ENCODE measurements around the gene SLCO2A1.

Gene SLCO2A1

DNA sequence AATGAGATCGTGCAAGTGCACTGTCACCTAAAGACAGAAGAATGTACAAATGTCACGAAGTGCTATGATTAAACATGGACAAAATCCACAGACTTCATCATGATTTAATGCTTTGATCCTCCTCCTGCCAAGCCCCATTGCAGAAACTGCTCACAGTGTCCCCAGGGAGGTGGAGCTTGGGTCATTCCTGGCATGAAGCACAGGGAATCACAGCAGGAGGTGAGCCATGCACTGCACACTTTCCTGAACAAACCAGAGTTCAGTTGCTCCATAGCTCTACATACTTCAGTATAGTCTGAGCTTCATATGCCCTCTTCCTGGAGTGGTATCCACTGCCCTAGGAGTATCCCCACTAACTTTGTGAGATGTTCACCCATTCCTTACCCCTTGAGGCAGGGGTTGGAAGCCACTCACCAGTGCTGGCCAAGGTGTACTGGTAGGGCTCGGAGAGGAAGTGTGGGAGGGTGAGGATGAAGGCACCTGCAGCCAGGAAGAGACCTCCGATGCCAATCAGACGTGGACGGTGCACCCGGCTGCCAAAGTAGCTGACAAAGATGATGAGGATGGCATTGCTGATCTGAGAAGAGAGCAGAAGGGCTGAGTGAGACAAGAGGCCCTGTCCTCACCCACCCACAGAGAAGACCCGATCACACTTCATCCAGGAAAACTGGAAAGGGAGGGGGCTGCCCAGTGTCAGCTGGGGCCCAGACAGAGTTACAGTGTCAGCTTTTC is 56.3 kb downstream of the SLCO2A1 start:
- no peak overlapping the region for H3K4me3 ChIP-seq (replicated peaks; ENCODE audit: low read depth, low read length)
- TF ChIP-seq, protein P1, sequence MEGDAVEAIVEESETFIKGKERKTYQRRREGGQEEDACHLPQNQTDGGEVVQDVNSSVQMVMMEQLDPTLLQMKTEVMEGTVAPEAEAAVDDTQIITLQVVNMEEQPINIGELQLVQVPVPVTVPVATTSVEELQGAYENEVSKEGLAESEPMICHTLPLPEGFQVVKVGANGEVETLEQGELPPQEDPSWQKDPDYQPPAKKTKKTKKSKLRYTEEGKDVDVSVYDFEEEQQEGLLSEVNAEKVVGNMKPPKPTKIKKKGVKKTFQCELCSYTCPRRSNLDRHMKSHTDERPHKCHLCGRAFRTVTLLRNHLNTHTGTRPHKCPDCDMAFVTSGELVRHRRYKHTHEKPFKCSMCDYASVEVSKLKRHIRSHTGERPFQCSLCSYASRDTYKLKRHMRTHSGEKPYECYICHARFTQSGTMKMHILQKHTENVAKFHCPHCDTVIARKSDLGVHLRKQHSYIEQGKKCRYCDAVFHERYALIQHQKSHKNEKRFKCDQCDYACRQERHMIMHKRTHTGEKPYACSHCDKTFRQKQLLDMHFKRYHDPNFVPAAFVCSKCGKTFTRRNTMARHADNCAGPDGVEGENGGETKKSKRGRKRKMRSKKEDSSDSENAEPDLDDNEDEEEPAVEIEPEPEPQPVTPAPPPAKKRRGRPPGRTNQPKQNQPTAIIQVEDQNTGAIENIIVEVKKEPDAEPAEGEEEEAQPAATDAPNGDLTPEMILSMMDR (IDR thresholded peaks at IDR 0.05; ENCODE audit: low read length, missing control alignments) = no peak
- peak; percentile 13 for DNase-seq (ENCODE audit: low read depth)

DNA sequence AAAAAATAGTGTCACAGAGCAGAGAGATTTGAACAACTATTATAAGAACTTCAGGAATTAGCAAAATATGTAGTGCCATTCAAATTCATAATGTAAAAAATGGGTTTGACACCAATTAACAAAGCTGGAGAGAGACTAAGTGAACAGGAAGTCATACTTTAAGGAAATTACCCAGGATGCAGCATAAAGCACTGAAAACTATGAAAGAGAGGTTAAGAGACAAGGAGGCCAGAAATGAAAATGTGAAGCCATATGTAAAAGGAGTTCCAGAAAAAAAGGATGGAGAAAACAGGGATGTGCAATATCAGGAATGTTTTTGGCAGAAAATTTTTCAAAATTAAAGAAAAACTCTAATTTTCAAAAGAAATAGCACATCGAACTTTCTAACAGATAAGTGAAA is 57.6 kb downstream of the SLCO2A1 start:
- no peak for DNase-seq (ENCODE audit: low read depth)
- TF ChIP-seq, protein P1 (IDR thresholded peaks at IDR 0.05; ENCODE audit: low read length, missing control alignments) = no peak
- H3K4me3 ChIP-seq (replicated peaks; ENCODE audit: low read depth, low read length) = no peak overlapping the region

DNA sequence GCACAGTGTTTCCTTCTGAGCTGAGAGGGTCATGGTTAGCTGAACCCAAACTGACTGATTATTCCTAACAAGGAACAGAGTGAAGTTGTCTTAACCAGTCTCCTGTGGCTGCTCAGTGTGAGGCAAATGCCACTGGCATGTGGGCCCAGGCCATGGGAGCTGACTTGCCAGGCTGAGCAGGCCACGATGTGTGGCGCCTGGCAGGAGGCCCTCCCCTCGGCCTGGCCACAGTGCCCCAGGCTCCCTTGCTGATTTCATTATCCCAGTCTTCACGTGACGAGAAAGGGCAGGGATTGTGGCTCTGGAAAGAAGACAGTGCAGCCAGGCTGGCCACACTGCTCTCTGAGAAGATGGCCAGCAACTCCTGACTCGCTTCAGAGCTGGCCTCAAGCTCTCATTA is 58.8 kb downstream of the SLCO2A1 start:
- no peak overlapping the region for H3K4me3 ChIP-seq (replicated peaks; ENCODE audit: low read depth, low read length)
- DNase-seq (ENCODE audit: low read depth) = no peak
- TF ChIP-seq, protein P1 (IDR thresholded peaks at IDR 0.05; ENCODE audit: low read length, missing control alignments) = no peak

DNA sequence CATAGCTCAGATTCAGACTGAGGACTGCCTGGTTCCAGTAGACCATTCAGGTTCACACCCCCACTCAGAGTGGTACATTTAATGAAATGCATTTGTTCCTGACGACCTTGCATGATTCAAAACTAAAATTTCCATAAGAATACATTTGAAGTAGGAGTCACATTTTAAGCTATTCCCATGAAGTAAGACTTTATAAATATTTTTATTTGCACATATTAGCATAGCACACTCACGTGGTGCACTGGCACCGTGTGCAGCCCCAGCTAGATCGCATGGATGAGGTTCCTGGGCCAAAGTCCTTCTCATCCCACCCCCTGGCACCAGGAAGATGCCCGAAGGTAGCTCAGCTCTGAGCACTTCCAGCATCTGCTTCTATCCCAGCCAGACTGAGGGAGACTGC is 59.4 kb downstream of the SLCO2A1 start:
- DNase-seq (ENCODE audit: low read depth) = no peak
- TF ChIP-seq, protein P1 (IDR thresholded peaks at IDR 0.05; ENCODE audit: low read length, missing control alignments) = no peak
- H3K4me3 ChIP-seq (replicated peaks; ENCODE audit: low read depth, low read length) = no peak overlapping the region

DNA sequence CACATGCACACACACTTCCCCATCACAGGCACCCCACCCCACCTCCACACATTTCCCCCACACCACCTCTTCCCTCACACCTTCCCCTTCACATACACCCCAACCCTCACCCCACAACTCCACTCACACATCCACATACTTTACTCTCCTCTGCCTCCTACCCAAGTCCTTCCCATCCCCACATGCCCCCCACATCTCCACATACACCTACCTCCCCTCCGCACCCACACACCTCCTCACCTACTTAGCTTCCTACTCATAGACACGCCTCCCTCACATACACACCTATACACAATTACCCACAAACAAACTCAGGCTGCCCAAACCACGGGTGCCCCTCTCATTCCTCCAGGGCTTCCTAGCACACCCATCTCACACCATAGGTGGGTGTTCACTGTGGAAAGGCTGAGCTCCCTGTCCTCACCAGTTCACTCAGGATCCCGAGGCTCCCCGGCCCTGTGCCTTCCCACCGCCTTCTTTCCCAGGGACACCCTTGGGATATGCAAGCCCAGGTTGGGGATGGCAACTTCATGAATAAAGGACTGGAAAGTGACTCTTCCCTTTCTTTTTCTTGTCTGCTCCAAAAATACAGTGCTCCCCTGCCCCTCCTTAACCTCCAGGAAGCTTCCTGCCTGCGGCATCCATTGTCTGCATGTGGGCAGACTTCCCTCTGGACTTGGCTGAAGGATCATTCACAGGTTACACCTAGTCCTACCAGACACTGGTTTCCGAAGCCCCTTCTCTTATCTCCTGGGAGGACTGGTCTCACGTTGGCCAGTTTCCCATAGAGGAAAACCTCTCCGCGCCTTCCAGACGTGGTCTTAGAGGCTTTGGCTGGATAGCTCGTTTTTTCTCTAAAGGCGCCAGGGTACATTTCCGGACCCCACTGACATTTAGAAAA is 61.5 kb downstream of the SLCO2A1 start:
- no peak overlapping the region for H3K4me3 ChIP-seq (replicated peaks; ENCODE audit: low read depth, low read length)
- TF ChIP-seq, protein P1 (IDR thresholded peaks at IDR 0.05; ENCODE audit: low read length, missing control alignments) = no peak

DNA sequence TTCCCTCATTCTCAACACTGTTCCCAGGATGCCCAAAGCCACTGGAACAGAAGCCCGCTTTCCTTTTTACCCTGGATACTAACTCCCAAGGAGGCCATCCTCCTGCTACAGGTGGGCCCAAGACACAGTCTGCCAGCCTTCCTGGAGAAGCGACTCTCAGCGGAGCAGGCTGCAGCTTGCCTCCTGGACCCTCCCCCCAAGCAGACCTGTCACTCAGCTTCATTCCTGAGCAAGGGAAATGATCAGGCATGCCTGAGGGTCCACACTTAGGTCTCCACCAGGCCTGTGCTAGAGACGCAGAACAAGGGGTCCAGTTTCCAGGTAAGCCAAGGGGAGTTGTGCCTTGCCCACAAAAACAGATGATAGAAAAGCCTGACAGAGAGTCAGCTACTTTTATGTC is 62.8 kb downstream of the SLCO2A1 start:
- H3K4me3 ChIP-seq (replicated peaks; ENCODE audit: low read depth, low read length) = no peak overlapping the region
- no peak for DNase-seq (ENCODE audit: low read depth)
- TF ChIP-seq, protein P1 (IDR thresholded peaks at IDR 0.05; ENCODE audit: low read length, missing control alignments) = no peak

More for the DNA sequence above, 61.5 kb downstream of the SLCO2A1 start:
- no peak for DNase-seq (ENCODE audit: low read depth)

Measured in fibroblast of pulmonary artery (primary cell).